K562 (cell line): Measurements from ENCODE around the gene NDRG4. TPM values are rescaled to one million over a fixed set of nuclear protein-coding genes. Genes with fewer than 3 reads are reported as not detected.

Source experiments
- ARID3A ChIP-seq: IDR thresholded peaks from 2 replicates; pipeline ENCODE4 v1.6.1; 2012; ENCODE audit warnings: low read depth, low read length, improper control_type of control experiment, borderline replicate concordance
- CEBPG ChIP-seq, 3 experiments: fragments of 200-800 bp in 1 of 3; sonication (Bioruptor generic) in 1 of 3; sonication (generic) in 1 of 3; formaldehyde crosslinking in 1 of 3; IDR thresholded peaks in 2 of 3; conservative IDR thresholded peaks in 1 of 3; 2 replicates each; pipeline versions ENCODE4 v1.6.1 to v1.8.0; 2016 to 2022; ENCODE audit warnings: missing compliant biosample characterization in 2 of 3, missing genetic modification characterization in 2 of 3, mild to moderate bottlenecking in 1 of 3, missing genetic modification reagents in 1 of 3
- GABPA ChIP-seq: fragments of 200-800 bp; sonication (Bioruptor generic); conservative IDR thresholded peaks from 2 replicates; pipeline ENCODE4 v1.6.1; 2016; ENCODE audit warnings: low read depth, missing genetic modification characterization, missing compliant biosample characterization
- MAFK ChIP-seq: IDR thresholded peaks from 2 replicates; pipeline ENCODE4 v1.6.1; 2011; ENCODE audit warnings: low read length, improper control_type of control experiment
- MAZ ChIP-seq, 2 experiments: fragments of 450-650 bp in 1 of 2; sonication (generic) in 1 of 2; formaldehyde crosslinking; IDR thresholded peaks in 1 of 2; conservative IDR thresholded peaks in 1 of 2; 2 replicates each; pipeline versions ENCODE4 v1.4.0 to v1.5.0; 2020; ENCODE audit warnings: mild to moderate bottlenecking in 1 of 2, missing genetic modification reagents in 1 of 2
- MTF1 ChIP-seq: fragments of 250-450 bp; sonication (Bioruptor Pico); IDR thresholded peaks from 2 replicates; pipeline ENCODE4 v1.9.0; 2021; ENCODE audit warnings: moderate library complexity, mild to moderate bottlenecking, inconsistent platforms, borderline replicate concordance
- PTBP1 ChIP-seq: fragments of 200-400 bp; formaldehyde crosslinking; IDR thresholded peaks from 2 replicates; pipeline ENCODE4 v1.6.1; 2017; ENCODE audit warnings: low read depth, low read length
- RNF2 ChIP-seq: sonication (generic); IDR thresholded peaks from 2 replicates; pipeline ENCODE4 v1.6.1; 2016
- SFPQ ChIP-seq: fragments of 200-400 bp; formaldehyde crosslinking; IDR thresholded peaks from 2 replicates; pipeline ENCODE4 v1.6.1; 2017; ENCODE audit warnings: mild to moderate bottlenecking, low read depth, low read length, moderate library complexity
- SNIP1 ChIP-seq: fragments of 450-650 bp; IDR thresholded peaks from 2 replicates; pipeline ENCODE4 v1.7.1; 2017; ENCODE audit warnings: low read depth, mild to moderate bottlenecking
- SRF ChIP-seq, 2 experiments: fragments of 250-450, 450-650 bp in 1 of 2; sonication (Bioruptor Pico) in 1 of 2; sonication (generic) in 1 of 2; formaldehyde crosslinking; IDR thresholded peaks; 2 replicates each; pipeline versions ENCODE4 v1.5.0 to v1.5.1; 2020 to 2022; ENCODE audit warnings: mild to moderate bottlenecking in 1 of 2, missing genetic modification reagents in 1 of 2
- STAT6 ChIP-seq: sonication (generic); formaldehyde crosslinking; IDR thresholded peaks from 2 replicates; pipeline ENCODE4 v1.8.1; 2023; ENCODE audit warnings: mild to moderate bottlenecking, missing genetic modification reagents
- TBP ChIP-seq: optimal IDR thresholded peaks from 2 replicates; pipeline ENCODE3; 2011; ENCODE audit warnings: low read depth, low read length, improper control_type of control experiment
- ZNF23 ChIP-seq: fragments of 250-450 bp; sonication (Bioruptor Pico); IDR thresholded peaks from 2 replicates; pipeline ENCODE4 v1.4.0; 2020; ENCODE audit warnings: mild to moderate bottlenecking
- ZNF280B ChIP-seq: fragments of 250-450 bp; sonication (Bioruptor Pico); IDR thresholded peaks from 2 replicates; pipeline ENCODE4 v1.5.1; 2021; ENCODE audit warnings: mild to moderate bottlenecking
- ZNF324 ChIP-seq: fragments of 250-450 bp; sonication (Bioruptor Pico); IDR thresholded peaks from 2 replicates; pipeline ENCODE4 v1.4.0; 2020; ENCODE audit warnings: mild to moderate bottlenecking
- ZNF583 ChIP-seq: fragments of 250-450 bp; sonication (Bioruptor Pico); IDR thresholded peaks from 2 replicates; pipeline ENCODE4 v1.4.0; 2020
- ZNF695 ChIP-seq: fragments of 450-650 bp; formaldehyde crosslinking; IDR thresholded peaks from 2 replicates; pipeline ENCODE4 v1.4.0; 2020; ENCODE audit warnings: mild to moderate bottlenecking, moderate library complexity
- ZNF778 ChIP-seq: fragments of 450-650 bp; formaldehyde crosslinking; IDR thresholded peaks from 2 replicates; pipeline ENCODE4 v1.4.0; 2020; ENCODE audit warnings: mild to moderate bottlenecking, moderate library complexity
- polyA plus RNA-seq, 8 experiments: library from polyadenylated mRNA; depleted of rRNA in 4 of 8; stranded (reverse) in 5 of 8; unstranded in 3 of 8; fragments of >200 nt; fragmentation: Nextera tagmentation in 2 of 8; fragmentation: Illumina TruSeq in 1 of 8; extraction: Ambion mirVana in 2 of 8; extraction: Trizol in 1 of 8; gene quantifications; 2 replicates each; pipeline versions ENCODE4 v1.2.1 to v1.2.3, GENCODE V29; 2011 to 2014; ENCODE audit warnings: inconsistent platforms in 1 of 8, missing spikeins in 1 of 8
- total RNA-seq, 7 experiments: library from RNA; depleted of rRNA in 6 of 7; stranded (reverse); fragments of >200 nt in 6 of 7; fragmentation: Illumina TruSeq in 2 of 7; extraction: Trizol in 2 of 7; gene quantifications; 2 replicates each; pipeline versions ENCODE4 v1.2.1 to v1.2.3, GENCODE V29; 2011 to 2021; ENCODE audit warnings: low replicate concordance in 1 of 7

NDRG4 gene
- total and polyA plus RNA-seq, 9 of the 15 experiments (the other 6 are each of a cell fraction or from before 2014, with no cell fraction given): 0.06 to 0.95 (median 0.28) TPM

DNA sequence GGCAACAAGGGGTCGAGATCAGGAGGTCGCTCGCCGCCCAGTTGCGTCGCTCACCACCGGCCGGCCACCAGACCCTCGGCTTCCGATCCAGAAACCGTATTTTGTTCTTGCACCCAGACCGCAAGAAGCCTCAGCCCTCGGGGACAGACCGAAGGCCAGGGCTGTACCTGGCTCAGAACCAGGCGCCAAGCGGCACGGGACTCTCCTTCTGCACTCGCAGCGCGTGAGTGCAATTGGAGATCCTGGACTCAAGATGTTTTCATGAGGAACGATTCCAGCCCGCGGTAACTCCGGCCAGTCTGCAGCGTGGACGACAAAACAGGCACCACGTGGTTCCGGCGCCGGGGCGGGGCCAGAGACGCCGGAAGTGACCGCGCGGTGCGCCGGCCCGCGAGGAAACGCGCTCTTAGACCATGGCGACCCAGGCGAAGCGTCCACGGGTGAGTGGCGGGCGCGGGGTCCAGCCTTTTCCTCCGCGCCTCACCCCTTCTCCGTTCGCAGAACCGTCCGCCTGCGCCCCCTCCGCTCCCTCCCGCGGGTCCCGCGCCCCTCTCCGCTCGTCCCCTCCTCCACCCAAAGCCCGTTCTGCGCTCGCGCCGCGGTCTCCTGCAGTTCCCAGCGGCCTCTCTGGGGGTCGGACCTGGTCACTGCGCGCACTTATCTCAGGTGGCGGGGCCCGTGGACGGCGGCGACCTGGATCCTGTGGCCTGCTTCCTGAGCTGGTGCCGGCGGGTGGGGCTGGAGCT, 15.4 kb downstream of the NDRG4 start, which contains the start of gene SETD6 (continued):
- peak; percentile 76; the same call in 1 of the 2 replicates for TF ChIP-seq STAT6
- no peak for TF ChIP-seq PTBP1
- TF ChIP-seq MTF1 (CRISPR knock-in tag): no peak
- no peak for TF ChIP-seq ARID3A
- no peak for TF ChIP-seq ZNF583
- TF ChIP-seq SNIP1: no peak
- TF ChIP-seq SRF (CRISPR knock-in tag; IDR thresholded peaks at IDR 0.05): no peak
- TF ChIP-seq GABPA (tag): peak; percentile 96
- no peak for TF ChIP-seq RNF2
- no peak for TF ChIP-seq ZNF280B (CRISPR knock-in tag)
- peak; percentile 74 for TF ChIP-seq TBP
- TF ChIP-seq ZNF23: no peak
- TF ChIP-seq ZNF324 (CRISPR knock-in tag): no peak
- no peak for TF ChIP-seq ZNF778
- TF ChIP-seq ZNF695 (CRISPR knock-in tag): no peak
- peak; percentile 59 to 70; a peak in 2 of 4 replicates for TF ChIP-seq MAZ (CRISPR knock-in tag; conservative IDR thresholded peaks at IDR 0.05 in 1 of 2, IDR thresholded peaks at IDR 0.05 in 1 of 2)
- no peak for TF ChIP-seq MAFK
- TF ChIP-seq SFPQ: no peak
- no peak for TF ChIP-seq CEBPG (CRISPR knock-in tag; IDR thresholded peaks at IDR 0.05)
- no peak for TF ChIP-seq CEBPG (tag; conservative IDR thresholded peaks at IDR 0.05 in 1 of 2, IDR thresholded peaks at IDR 0.05 in 1 of 2)
